Measurements from ENCODE around the gene FBXO31.

GRCh38 chr16:87406495-87407088 is 23.0 kb upstream of the FBXO31 start:
- no peak for TF ChIP-seq CTCF (IDR thresholded peaks at IDR 0.05)
- no peak for TF ChIP-seq EZH2 (IDR thresholded peaks at IDR 0.05)

Data from neural progenitor cell (in vitro differentiated cells).